Measurements from ENCODE around the gene FSD1. TPM values are rescaled to one million over a fixed set of nuclear protein-coding genes. Genes with fewer than 3 reads are reported as not detected.

The FSD1 gene
- total RNA-seq, result 1 to 10 TPM in 1 of 2 donors, under 1 TPM in 1; 0.98 to 2.4 TPM

- H3K4me1 ChIP-seq, result no peaks in the 10 kb centered on the region
- H3K36me3 ChIP-seq, result no peaks in the 10 kb centered on the region
- peak within 1 kb of the TSS; percentile 15 for H3K4me3 ChIP-seq
- intact Hi-C loops (cut with DNase I), result no loop called here
- no peak within 1 kb of the TSS for H3K27ac ChIP-seq
- no peaks in the 10 kb centered on the region for H3K9me3 ChIP-seq
- DNase-seq, result no peak
- H3K27me3 ChIP-seq, result no peaks in the 10 kb centered on the region
- no peak within 1 kb of the TSS for H3K9ac ChIP-seq (ENCODE audit: low read depth in 2 of 2, low read length in 2 of 2)
- TF ChIP-seq CTCF (IDR thresholded peaks at IDR 0.05), result no peak
Measured at GRCh38 chr19:4304538-4305256, at the start of gene FSD1. FSD1 (plus strand) TSS chr19:4304598; CDS start chr19:4304747, 149 bp downstream.

- no peak overlapping the region for H3K4me3 ChIP-seq
- H3K9ac ChIP-seq (ENCODE audit: low read depth in 2 of 2, low read length in 2 of 2), result no peak overlapping the region
- no peaks in the 10 kb centered on the region for H3K4me1 ChIP-seq
- no peaks in the 10 kb centered on the region for H3K27me3 ChIP-seq
- no peak overlapping the region for H3K27ac ChIP-seq
- DNase-seq, result no peak
- no peaks in the 10 kb centered on the region for H3K9me3 ChIP-seq
- H3K36me3 ChIP-seq, result peaks cover 17% of the 10 kb centered on the region
- no peak for TF ChIP-seq CTCF (IDR thresholded peaks at IDR 0.05)
- intact Hi-C loops (cut with DNase I), result no loop called here
Measured at GRCh38 chr19:4256563-4256962, 47.8 kb upstream of the FSD1 start.

- intact Hi-C loops (cut with DNase I), result no loop called here
- H3K27me3 ChIP-seq, result no peaks in the 10 kb centered on the region
- no peaks in the 10 kb centered on the region for H3K4me1 ChIP-seq
- no peak for DNase-seq
- H3K4me3 ChIP-seq, result no peak overlapping the region
- H3K36me3 ChIP-seq, result peaks cover 17% of the 10 kb centered on the region
- TF ChIP-seq CTCF (IDR thresholded peaks at IDR 0.05), result no peak
- H3K9me3 ChIP-seq, result no peaks in the 10 kb centered on the region
- no peak overlapping the region for H3K27ac ChIP-seq
- H3K9ac ChIP-seq (ENCODE audit: low read depth in 2 of 2, low read length in 2 of 2), result no peak overlapping the region
Measured at GRCh38 chr19:4257025-4257424, 47.4 kb upstream of the FSD1 start.

GRCh38 chr19:4258181-4258580, 46.2 kb upstream of the FSD1 start:
- no peaks in the 10 kb centered on the region for H3K9me3 ChIP-seq
- intact Hi-C loops (cut with DNase I), result no loop called here

GRCh38 chr19:4260613-4261191, 43.7 kb upstream of the FSD1 start:
- Histone ChIP-seq H3K4me3 (no peak overlapping the region), H3K27me3 (no peaks in the 10 kb centered on the region), H3K27ac (no peak overlapping the region), H3K9ac (ENCODE audit: low read depth in 2 of 2, low read length in 2 of 2) (no peak overlapping the region), H3K36me3 (no peaks in the 10 kb centered on the region), H3K4me1 (no peaks in the 10 kb centered on the region), H3K9me3 (no peaks in the 10 kb centered on the region)
- no peak for TF ChIP-seq CTCF (IDR thresholded peaks at IDR 0.05)
- intact Hi-C loops (cut with DNase I), result no loop called here
- DNase-seq, result no peak

More at GRCh38 chr19:4258181-4258580, 46.2 kb upstream of the FSD1 start:
- H3K4me3 ChIP-seq, result no peak overlapping the region
- no peaks in the 10 kb centered on the region for H3K27me3 ChIP-seq
- DNase-seq, result no peak
- H3K27ac ChIP-seq, result no peak overlapping the region
- no peaks in the 10 kb centered on the region for H3K4me1 ChIP-seq
- no peak overlapping the region for H3K9ac ChIP-seq (ENCODE audit: low read depth in 2 of 2, low read length in 2 of 2)
- H3K36me3 ChIP-seq, result peaks cover 11% of the 10 kb centered on the region
- no peak for TF ChIP-seq CTCF (IDR thresholded peaks at IDR 0.05)
